HK-2 (cell line): ENCODE results near the gene KAZN.
A peak's percentile ranks its signal among the peaks of the same experiment; 100 is the strongest.

Experiments used
- DNase-seq: peaks from one replicate; pipeline ENCODE4 v3.0.0-alpha.2; 2018; ENCODE audit not compliant: unreplicated experiment

Gene KAZN

GRCh38 chr1:14913482-14914177 is 315.1 kb downstream of the KAZN start:
- no peak for DNase-seq

- no peak for DNase-seq
These were observed 316.0 kb downstream of the KAZN start for GRCh38 chr1:14914351-14914988.

GRCh38 chr1:14915356-14916054 is 317.0 kb downstream of the KAZN start:
- peak; percentile 59 for DNase-seq

- no peak for DNase-seq
These were observed 320.8 kb downstream of the KAZN start for GRCh38 chr1:14919289-14919688.

GRCh38 chr1:14919751-14920150 is 321.3 kb downstream of the KAZN start:
- no peak for DNase-seq

GRCh38 chr1:14921057-14921456 is 322.6 kb downstream of the KAZN start:
- peak; percentile 54 for DNase-seq

GRCh38 chr1:14922942-14923726 is 324.6 kb downstream of the KAZN start:
- DNase-seq: no peak

GRCh38 chr1:14923727-14924452 is 325.4 kb downstream of the KAZN start:
- DNase-seq: peak; percentile 74

- DNase-seq: peak; percentile 47
These were observed 326.2 kb downstream of the KAZN start for GRCh38 chr1:14924455-14925331.

GRCh38 chr1:14925336-14926136 is 327.1 kb downstream of the KAZN start:
- DNase-seq: no peak

- DNase-seq: no peak
These were observed 327.7 kb downstream of the KAZN start for GRCh38 chr1:14926229-14926628.

GRCh38 chr1:14926818-14927575 is 328.5 kb downstream of the KAZN start:
- DNase-seq: no peak

GRCh38 chr1:14928412-14928811 is 329.9 kb downstream of the KAZN start:
- no peak for DNase-seq

GRCh38 chr1:14928886-14929546 is 330.5 kb downstream of the KAZN start:
- no peak for DNase-seq

GRCh38 chr1:14929547-14930246 is 331.2 kb downstream of the KAZN start:
- no peak for DNase-seq

- DNase-seq: no peak
These were observed 331.9 kb downstream of the KAZN start for GRCh38 chr1:14930247-14930965.

- no peak for DNase-seq
These were observed 333.7 kb downstream of the KAZN start for GRCh38 chr1:14932034-14932638.
